Thyroid gland (tissue), 4 donors: ENCODE measurements around the gene DLG1.

Experiments used
- CTCF ChIP-seq, 6 experiments: fragments of 200-600 bp in 3 of 6; fragments of 450-650 bp in 3 of 6; sonication (generic) in 3 of 6; IDR thresholded peaks; one replicate each; pipeline ENCODE4 v1.5.1; 2016 to 2019; ENCODE audit warnings: antibody characterized with exemption in 6 of 6, mild to moderate bottlenecking in 2 of 6, inconsistent platforms in 1 of 6, moderate library complexity in 1 of 6
- POLR2A ChIP-seq, 2 donors: fragments of 450-650 bp; IDR thresholded peaks; one replicate each; pipeline ENCODE4 v1.6.1; 2017; ENCODE audit warnings: antibody characterized with exemption in 2 of 2, mild to moderate bottlenecking in 2 of 2, moderate library complexity in 1 of 2

GRCh38 chr3:197035577-197035976, 262.8 kb downstream of the DLG1 start:
- TF ChIP-seq CTCF (IDR thresholded peaks at IDR 0.05), result no peak
- no peak for TF ChIP-seq POLR2A (IDR thresholded peaks at IDR 0.05)
